Stimulated activated CD4-positive, alpha-beta T cell treated with anti-CD3 and anti-CD28 coated beads, Interleukin-1b, Interleukin-23, amount 100 ng/mL, for 24 hours (primary cell): ENCODE data around the gene ZNF512.

ENCODE experiments used
- DNase-seq, 4 experiments: peaks; one replicate each; pipeline ENCODE4 v3.0.0-alpha.2; 2020; ENCODE audit warnings: low read depth in 4 of 4, low spot score in 1 of 4

ZNF512 gene

GRCh38 chr2:27634291-27634690 lies 51.4 kb downstream of the ZNF512 start:
- DNase-seq, result no peak

- DNase-seq, result no peak
Measured at GRCh38 chr2:27636766-27637165, 53.9 kb downstream of the ZNF512 start.

- no peak for DNase-seq
Measured at GRCh38 chr2:27638037-27638637, 55.3 kb downstream of the ZNF512 start.

GRCh38 chr2:27638709-27639108 lies 55.9 kb downstream of the ZNF512 start:
- DNase-seq, result no peak

- DNase-seq, result no peak
Measured at GRCh38 chr2:27640722-27641245, 57.9 kb downstream of the ZNF512 start.

GRCh38 chr2:27645197-27645596 lies 62.4 kb downstream of the ZNF512 start:
- DNase-seq, result no peak

GRCh38 chr2:27647289-27647688 lies 64.4 kb downstream of the ZNF512 start:
- no peak for DNase-seq

GRCh38 chr2:27647737-27648136 lies 64.9 kb downstream of the ZNF512 start:
- no peak for DNase-seq

- no peak for DNase-seq
Measured at GRCh38 chr2:27651056-27651455, 68.2 kb downstream of the ZNF512 start.

DNA sequence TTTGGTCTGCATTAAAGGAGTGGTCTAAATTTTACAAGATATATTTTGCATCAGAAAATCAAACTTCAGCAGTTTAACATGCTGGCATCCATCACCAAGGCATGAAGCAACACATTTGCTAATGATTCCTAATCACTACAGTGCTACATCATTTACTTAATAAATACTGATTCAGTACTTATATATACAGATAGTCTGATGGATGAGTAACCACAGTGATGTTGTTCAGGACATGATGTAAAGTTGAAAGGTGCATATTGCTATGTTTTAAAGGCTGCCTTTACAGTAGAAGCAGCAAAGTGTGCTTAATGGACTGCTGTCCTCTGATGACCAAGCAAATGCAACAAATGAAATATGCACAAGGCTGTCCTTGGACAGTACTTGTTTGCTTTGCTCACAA lies 69.5 kb downstream of the ZNF512 start:
- DNase-seq, result no peak

DNA sequence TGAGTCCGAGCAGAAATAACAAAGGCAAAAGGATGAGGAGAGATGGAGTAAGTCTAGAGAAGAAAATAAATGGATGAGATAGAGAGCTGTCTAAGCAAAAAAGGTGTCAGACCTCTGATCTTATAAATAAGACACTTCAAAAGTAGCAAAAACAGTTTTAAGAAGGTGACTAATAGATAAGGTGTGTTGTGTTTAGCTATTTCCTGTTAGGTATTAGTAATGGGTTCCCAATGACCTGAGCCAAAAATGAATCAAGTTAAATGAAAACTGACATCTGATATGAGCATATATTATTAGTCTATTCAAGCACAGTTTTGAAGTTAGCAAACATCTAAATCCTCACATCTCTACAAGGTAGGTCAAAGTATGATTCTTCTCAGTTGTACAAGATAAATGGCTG lies 69.9 kb downstream of the ZNF512 start:
- DNase-seq, result no peak

DNA sequence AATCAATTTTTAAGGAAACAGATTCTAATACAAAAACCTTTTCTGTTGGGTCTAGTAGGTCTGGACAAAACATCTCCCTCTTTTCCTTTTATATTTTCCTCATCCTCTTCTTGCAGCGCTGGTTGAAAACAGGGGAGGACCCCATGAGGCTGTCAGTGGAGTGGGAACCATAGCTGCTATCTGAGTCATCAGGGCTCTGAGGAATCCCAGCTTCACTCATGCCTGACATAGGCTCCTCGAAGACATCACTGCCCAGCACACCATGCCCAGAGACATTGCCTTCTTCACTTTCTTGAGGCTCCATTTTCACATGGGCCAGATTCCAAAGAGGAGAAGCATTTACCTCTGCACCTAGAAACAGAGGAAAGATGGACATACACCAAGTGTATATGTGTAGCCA lies 70.6 kb downstream of the ZNF512 start:
- DNase-seq, result no peak

DNA sequence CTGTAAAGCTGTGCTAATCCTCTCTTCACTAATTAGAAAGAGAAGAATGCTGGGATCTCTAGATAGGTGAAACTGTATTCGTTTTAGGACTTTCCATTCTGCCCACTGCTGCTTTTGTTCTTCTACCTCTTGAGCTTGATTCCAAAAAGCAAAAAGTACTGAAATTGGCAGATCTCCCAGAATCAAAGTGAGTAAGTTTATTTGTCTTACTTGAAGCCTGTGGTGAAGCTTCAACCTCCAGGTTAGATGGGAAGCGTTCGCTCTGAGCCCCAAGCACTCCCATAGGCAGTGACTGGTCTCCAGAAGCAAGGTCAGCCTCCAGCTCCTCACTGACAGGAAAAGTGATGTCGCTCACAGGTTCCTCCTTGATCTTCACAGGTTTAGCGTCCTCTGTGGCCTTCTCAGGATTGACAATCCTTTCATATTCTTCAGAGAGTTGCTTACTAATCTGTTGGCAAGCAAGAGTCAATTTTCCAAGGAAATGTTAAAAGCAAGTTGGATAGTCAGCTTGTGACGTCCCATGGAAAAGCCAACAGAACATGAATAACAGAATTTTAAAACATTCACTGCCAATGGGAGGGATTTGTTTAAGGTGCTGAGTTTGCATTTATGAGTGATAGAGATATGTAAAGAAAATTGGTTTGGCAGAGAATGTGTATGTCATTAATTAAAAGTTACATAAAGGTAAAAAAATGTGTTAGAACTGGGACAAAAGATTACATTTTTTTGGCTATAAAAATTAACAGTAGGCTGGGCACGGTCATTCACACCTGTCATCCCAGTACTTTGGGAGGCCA lies 72.5 kb downstream of the ZNF512 start:
- DNase-seq, result no peak

GRCh38 chr2:27661371-27661770 lies 78.5 kb downstream of the ZNF512 start:
- no peak for DNase-seq

DNA sequence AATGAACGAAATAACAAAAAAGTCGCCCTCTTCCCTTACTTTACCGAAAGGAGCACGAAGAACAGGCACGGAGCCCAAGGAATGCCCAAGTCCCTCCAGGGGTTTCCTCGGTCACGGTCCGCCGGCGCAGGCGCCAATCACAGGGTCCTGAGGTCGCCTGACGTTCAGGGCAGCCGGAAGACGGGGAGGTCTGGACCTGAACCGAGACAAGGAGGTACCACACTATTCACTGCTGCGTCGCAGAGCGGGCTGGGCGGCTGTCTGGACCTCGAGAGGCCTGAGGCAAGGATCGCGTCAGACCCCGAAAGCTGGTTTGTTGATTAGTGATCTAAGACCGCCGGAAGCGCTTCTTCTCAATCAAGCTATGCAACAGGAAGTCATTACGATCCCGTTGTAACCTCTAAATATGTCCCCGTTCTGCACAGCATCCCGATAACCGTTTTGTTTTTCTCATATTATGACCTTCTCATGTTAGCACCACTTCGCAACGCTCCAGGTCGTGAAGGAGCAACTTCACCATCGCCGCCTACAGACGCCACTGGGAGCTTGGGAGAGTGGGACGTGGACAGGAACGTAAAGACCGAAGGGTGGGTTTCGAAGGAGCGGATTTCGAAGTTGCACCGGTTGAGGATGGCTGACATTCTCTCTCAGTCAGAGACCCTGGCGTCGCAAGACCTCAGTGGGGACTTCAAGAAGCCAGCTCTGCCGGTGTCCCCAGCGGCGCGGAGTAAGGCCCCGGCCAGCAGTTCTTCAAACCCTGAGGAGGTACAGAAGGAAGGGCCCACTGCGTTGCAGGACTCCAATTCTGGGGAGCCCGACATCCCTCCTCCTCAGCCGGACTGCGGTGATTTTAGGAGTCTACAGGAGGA lies 80.7 kb downstream of the ZNF512 start, which contains the start of the genes SLC4A1AP and SUPT7L:
Gene SLC4A1AP, plus strand, starts transcription at position 605 of the 869 bp plus-strand sequence. Its CDS starts 26 bp downstream, at position 631.
Gene SUPT7L, minus strand, starts transcription at position 330 of the 869 bp plus-strand sequence. CDS start 1,422 bp downstream, outside the sequence.
- peak; percentile 49 to 56 (median 51) for DNase-seq

- no peak for DNase-seq
Measured at GRCh38 chr2:27664154-27664574, 81.3 kb downstream of the ZNF512 start.

DNA sequence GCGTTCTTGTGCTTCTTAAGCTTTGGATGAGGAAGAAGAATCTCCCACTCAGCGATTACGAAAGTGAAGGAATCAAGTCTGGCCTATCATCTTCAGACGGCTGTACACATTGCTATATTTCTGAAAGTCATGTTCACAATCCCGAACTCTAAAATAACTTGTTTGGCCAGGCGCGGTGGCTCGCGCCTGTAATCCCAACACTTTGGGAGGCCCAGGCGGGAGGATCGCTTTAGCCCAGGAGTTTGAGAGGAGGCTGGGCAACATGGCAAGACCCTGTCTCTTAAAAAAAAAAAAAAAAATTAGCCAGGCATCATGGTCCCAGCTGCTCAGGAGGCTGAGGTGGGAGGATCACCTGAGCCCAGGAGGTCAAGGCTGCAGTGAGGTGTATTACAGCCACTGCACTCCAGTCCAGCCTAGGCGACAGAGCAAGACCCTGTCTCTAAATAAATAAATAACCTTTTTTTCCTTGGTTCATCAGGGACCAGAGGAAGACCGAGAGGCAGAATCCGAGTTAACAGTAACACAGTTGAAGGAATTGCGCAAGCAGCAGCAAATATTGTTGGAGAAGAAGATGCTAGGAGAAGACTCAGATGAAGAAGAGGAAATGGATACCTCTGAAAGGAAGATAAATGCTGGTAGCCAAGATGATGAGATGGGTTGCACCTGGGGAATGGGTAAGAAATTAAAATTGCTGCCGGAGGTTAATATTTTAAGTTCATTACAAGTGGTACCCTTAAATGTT lies 82.0 kb downstream of the ZNF512 start:
- no peak for DNase-seq

- DNase-seq, result no peak
Measured at GRCh38 chr2:27667446-27667845, 84.6 kb downstream of the ZNF512 start.

DNA sequence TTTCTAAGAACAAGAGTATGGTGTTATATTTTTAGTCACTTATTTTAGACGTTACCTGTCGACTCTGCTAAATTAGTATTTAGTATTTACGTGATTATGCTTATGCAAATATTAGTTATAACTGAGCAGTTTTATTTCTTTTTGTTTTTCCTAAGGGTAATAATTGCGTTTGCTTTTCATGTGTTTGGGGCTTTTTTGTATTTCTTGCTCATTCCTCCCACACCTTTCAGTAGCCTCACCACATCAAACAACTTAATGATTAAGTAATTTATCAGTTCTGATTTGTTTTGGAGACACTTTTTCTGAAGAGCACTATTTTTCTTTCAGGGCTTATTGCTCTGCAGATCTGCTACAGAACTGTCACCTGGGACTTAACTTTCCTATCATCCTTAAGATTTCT lies 88.4 kb downstream of the ZNF512 start:
- DNase-seq, result no peak
